GM21723 (cell line): Measurements from ENCODE around the gene ARHGAP6.
A peak's percentile ranks its signal among the peaks of the same experiment; 100 is the strongest.
"Not testable (repeated sequence)": the region's sequence is repeated elsewhere in the genome, so short reads cannot be mapped to it uniquely, and the experiment has no call there.

Source experiments
- ATAC-seq: cut with Tn5 transposase; IDR thresholded peaks from one replicate; pipeline ENCODE4 v1.9.1; 2021; ENCODE audit warnings: mild to moderate bottlenecking, moderate library complexity; ENCODE audit not compliant: unreplicated experiment

Gene ARHGAP6

GRCh38 chrX:11363069-11363594 is 302.6 kb downstream of the ARHGAP6 start:
- ATAC-seq, result peak; percentile 99

GRCh38 chrX:11361666-11362065 is 304.1 kb downstream of the ARHGAP6 start:
- not testable (repeated sequence) for ATAC-seq

GRCh38 chrX:11355944-11356343 is 309.8 kb downstream of the ARHGAP6 start:
- not testable (repeated sequence) for ATAC-seq

- no peak for ATAC-seq
Measured at GRCh38 chrX:11355259-11355909, 310.3 kb downstream of the ARHGAP6 start.

GRCh38 chrX:11352296-11352741 is 313.4 kb downstream of the ARHGAP6 start:
- no peak for ATAC-seq

GRCh38 chrX:11351375-11352295 is 314.1 kb downstream of the ARHGAP6 start:
- peak; percentile 46 for ATAC-seq

GRCh38 chrX:11349661-11350337 is 315.9 kb downstream of the ARHGAP6 start:
- ATAC-seq, result no peak

GRCh38 chrX:11349020-11349419 is 316.7 kb downstream of the ARHGAP6 start:
- ATAC-seq, result no peak

GRCh38 chrX:11347300-11347699 is 318.4 kb downstream of the ARHGAP6 start:
- ATAC-seq, result no peak

- no peak for ATAC-seq
Measured at GRCh38 chrX:11346121-11346682, 319.5 kb downstream of the ARHGAP6 start.

GRCh38 chrX:11342673-11343072 is 323.0 kb downstream of the ARHGAP6 start:
- ATAC-seq, result no peak

GRCh38 chrX:11341274-11342201 is 324.2 kb downstream of the ARHGAP6 start:
- ATAC-seq, result peak; percentile 82

- ATAC-seq, result no peak
Measured at GRCh38 chrX:11337292-11338009, 328.3 kb downstream of the ARHGAP6 start.

- ATAC-seq, result no peak
Measured at GRCh38 chrX:11336201-11336600, 329.5 kb downstream of the ARHGAP6 start.

- no peak for ATAC-seq
Measured at GRCh38 chrX:11334165-11334564, 331.6 kb downstream of the ARHGAP6 start.

GRCh38 chrX:11331788-11332187 is 333.9 kb downstream of the ARHGAP6 start:
- ATAC-seq, result no peak

- no peak for ATAC-seq
Measured at GRCh38 chrX:11329021-11329420, 336.7 kb downstream of the ARHGAP6 start.

- ATAC-seq, result no peak
Measured at GRCh38 chrX:11328134-11328533, 337.6 kb downstream of the ARHGAP6 start.

- no peak for ATAC-seq
Measured at GRCh38 chrX:11321986-11322385, 343.7 kb downstream of the ARHGAP6 start.
